ENCODE data around the gene NKAIN1. TPM values are rescaled to one million over a fixed set of nuclear protein-coding genes. Genes with fewer than 3 reads are reported as not detected.

Gene NKAIN1
- 0.92 to 1.4 TPM (median 1.1 TPM) in 5 replicates for total RNA-seq (2022; extraction: Qiagen RNA extraction)

DNA sequence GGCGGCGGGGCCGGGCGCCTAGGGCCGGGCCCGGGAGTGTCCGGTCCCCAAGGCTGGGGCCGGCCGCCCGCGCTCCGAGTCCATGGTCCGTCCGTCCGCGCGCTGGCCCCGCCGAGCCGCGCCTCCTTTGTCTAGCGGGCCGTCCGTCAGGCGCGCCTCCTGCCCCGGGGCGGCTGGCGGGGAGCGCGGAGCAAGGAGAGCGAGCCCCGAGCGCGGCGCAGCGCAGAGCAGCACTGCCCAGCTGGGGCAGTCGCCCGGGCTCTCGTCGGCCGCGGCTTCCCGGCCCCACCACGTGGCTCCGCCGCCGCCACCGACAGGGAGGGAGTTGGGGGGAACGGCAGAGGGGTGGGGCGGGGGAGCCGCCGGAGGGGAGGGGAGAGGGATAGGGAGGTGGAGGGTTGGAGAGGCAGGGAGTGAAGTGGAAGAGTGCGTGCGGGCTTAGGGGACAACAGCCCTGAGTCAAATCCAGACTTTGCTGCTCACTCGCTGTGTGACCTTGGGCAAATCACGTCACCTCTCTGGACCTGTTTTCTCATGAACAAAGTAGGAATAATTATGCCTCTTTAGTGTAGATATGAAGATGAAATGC lies at the start of gene NKAIN1:
Gene NKAIN1 (minus strand): TSS at position 235 of the 589 bp plus-strand sequence. CDS start 340 bp downstream, outside the sequence.

Other genes starting within 250 kb of the NKAIN1 start
- 22.2 to 33.8 TPM (median 28.2 TPM) in 5 replicates for gene PUM1, start 174.2 kb downstream of the NKAIN1 start, total RNA-seq (2022; extraction: Qiagen RNA extraction)
- gene SNRNP40, start 56.9 kb upstream of the NKAIN1 start, total RNA-seq (2022; extraction: Qiagen RNA extraction) = 41.5 to 45.1 TPM (median 44.2 TPM) in 5 replicates
- 22.2 to 25.1 TPM (median 22.8 TPM) in 5 replicates for gene ZCCHC17, start 57.1 kb upstream of the NKAIN1 start, total RNA-seq (2022; extraction: Qiagen RNA extraction)
- gene FABP3, start 133.2 kb upstream of the NKAIN1 start, total RNA-seq (2022; extraction: Qiagen RNA extraction) = not detected in 5 replicates
- gene SERINC2, start 173.3 kb upstream of the NKAIN1 start, total RNA-seq (2022; extraction: Qiagen RNA extraction) = 18.4 to 34.0 TPM (median 27.5 TPM) in 5 replicates

Measured in A549 treated with Mapracorat at 1 μM for 4 hours (cell line).